Heart right ventricle (tissue), 16 donors: ENCODE data around the gene LDAH. TPM values are rescaled to one million over a fixed set of nuclear protein-coding genes. Genes with fewer than 3 reads are reported as not detected.

Experiments used
- ATAC-seq, 8 donors: fragments of 200-7000 bp; cut with Tn5 transposase; one replicate each; pipeline ENCODE4 v1.9.1; 2020; ENCODE audit warnings: mild to moderate bottlenecking in 8 of 8, moderate library complexity in 8 of 8, moderate number of reproducible peaks in 1 of 8
- DNase-seq, 2 donors: peaks; one replicate each; pipeline ENCODE4 v3.0.0-alpha.2; 2020
- H3K27ac ChIP-seq, 10 donors: fragments of 200-600 bp; sonication (generic) in 2 of 10; one replicate each; pipeline versions ENCODE4 v1.5.0 to v1.8.0; 2020 to 2022; ENCODE audit warnings: mild to moderate bottlenecking in 3 of 10
- H3K27me3 ChIP-seq, 7 donors: fragments of 200-600 bp; one replicate each; pipeline ENCODE4 v1.8.0; 2021 to 2022; ENCODE audit warnings: mild to moderate bottlenecking in 2 of 7
- H3K36me3 ChIP-seq, 9 donors: fragments of 200-600 bp; sonication (generic) in 1 of 9; one replicate each; pipeline versions ENCODE4 v1.5.0 to v1.8.0; 2020 to 2022; ENCODE audit warnings: mild to moderate bottlenecking in 2 of 9
- H3K4me1 ChIP-seq, 9 donors: fragments of 200-600 bp; sonication (generic) in 1 of 9; one replicate each; pipeline versions ENCODE4 v1.5.0 to v1.8.0; 2020 to 2022; ENCODE audit warnings: mild to moderate bottlenecking in 4 of 9
- H3K4me3 ChIP-seq, 10 donors: fragments of 200-600 bp; sonication (generic) in 2 of 10; one replicate each; pipeline versions ENCODE4 v1.5.0 to v1.8.0; 2020 to 2022; ENCODE audit warnings: mild to moderate bottlenecking in 7 of 10, moderate library complexity in 2 of 10
- H3K9me3 ChIP-seq, 11 donors: fragments of 200-600 bp in 10 of 11; sonication (generic) in 2 of 11; one replicate each; pipeline versions ENCODE4 v1.5.0 to v1.8.0; 2013 to 2022; ENCODE audit warnings: mild to moderate bottlenecking in 2 of 11, control low read depth in 1 of 11, moderate library complexity in 1 of 11
- WGBS, 2 donors: extraction: QIAGEN DNeasy Blood & Tissue Kit; methylation state at CpG; one replicate each; pipeline ENCODE4 v1.1.7; 2013; ENCODE audit warnings: inconsistent platforms in 1 of 2; 5-methylcytosine and 5-hydroxymethylcytosine counted together
- intact Hi-C, 10 donors: fragments of 100-400 bp; cut with DNase I; formaldehyde crosslinking; loops; one replicate each; pipeline versions ENCODE4 v1.11.1 to v1.14.2; 2022
- polyA plus RNA-seq, 2 donors: library from polyadenylated mRNA; stranded (reverse); fragments of 200-250 nt; gene quantifications; one replicate each; pipeline ENCODE4 v1.2.3, GENCODE V29; 2013
- total RNA-seq, 10 donors: library from RNA; stranded (reverse); fragmentation: NEBNext Ultra II Directional in 3 of 10; extraction: Animal tissue kit (Norgen Biotek cat#: 25700) in 3 of 10; gene quantifications; one replicate each; pipeline versions ENCODE4 v1.2.1 to v1.2.4, GENCODE V29; 2021 to 2023
- TF ChIP-seq, protein P1 (sequence below), 9 donors: fragments of 200-600 bp; sonication (generic) in 2 of 9; IDR thresholded peaks; one replicate each; pipeline versions ENCODE4 v1.5.0 to v1.8.0; 2021 to 2022; ENCODE audit warnings: antibody characterized with exemption in 9 of 9, mild to moderate bottlenecking in 5 of 9, moderate library complexity in 1 of 9
- donor health status: Arrhythmogenic right ventricular cardiomyopathy.
- donor health status: ischemic (EF 13 %, LVEDD 7.1; RV severe dilation, severe dysfunction).
- donor health status: healthy with polysubstance abuse.
- donor health status: DM: no; HTN: yes; CAD: no.
- donor health status: DM: no; HTN: no; CAD: no.
- donor health status: ischemic (EF 25% LVEDD 6.9; RV normal size, moderate dysfunction).
- donor health status: ischemic (EF 25% LVEDD 5.7; RV mildly dilated, moderate dysfunction).
- donor health status: healthy.
- donor health status: DM: yes; HTN: yes; CAD: no.
- donor health status: Ischemic cardiomyopathy.
- donor health status: ischemic (EF 35%, LVEDD 5.7; RV mildly dilated, moderate dysfunction).
- donor health status: nonischemic (EF 11% LVEDD 7.7; RV severe dilation, severe dysfunction).
- donor health status: DM: yes; HTN: yes; CAD: no.
- donor health status: PGD.
- donor health status: ischemic (EF 29% LVEDD 5.4; RV normal size, mild dysfunction).
- donor health status: nonischemic (EF 23%, LVEDD 6.1; RV moderate dilation, normal function).

Gene LDAH
- total and polyA plus RNA-seq, 12 donors, result 1.5 to 11.3 (median 5.4) TPM

DNA sequence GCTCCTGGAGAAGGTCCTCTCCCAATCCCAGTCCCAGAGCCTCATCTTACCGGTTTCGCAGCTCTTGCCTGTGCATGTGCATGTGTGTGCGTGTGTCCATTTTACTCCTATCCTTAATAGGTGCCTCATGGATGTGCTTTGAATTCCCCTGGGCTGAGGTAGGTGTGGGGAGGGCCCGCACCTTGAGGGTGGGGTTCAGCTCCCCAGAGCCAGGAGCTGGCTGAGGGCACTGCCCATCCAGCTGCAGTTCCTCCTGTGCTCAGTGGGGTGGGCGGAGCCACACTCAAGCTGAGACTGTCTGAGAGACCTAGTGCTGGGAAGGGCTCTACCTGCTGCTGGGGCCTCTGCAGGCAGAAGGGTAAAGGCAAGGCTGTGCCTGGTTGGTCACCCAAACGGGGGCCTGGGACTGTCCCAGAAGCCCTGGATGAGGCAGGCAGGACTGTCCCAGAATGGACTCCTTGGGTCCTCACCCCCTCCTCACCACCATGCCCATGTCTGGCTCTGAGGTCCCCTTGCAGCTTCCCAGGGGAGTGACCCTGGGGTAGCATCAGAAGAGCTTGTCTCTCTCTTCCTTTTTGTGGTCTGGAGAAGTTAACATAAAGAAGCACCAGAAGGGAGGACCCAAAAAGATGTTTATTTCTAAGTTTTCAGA lies 147.1 kb downstream of the LDAH start:
- peaks cover 0 to 48% (median 23%) of the 10 kb centered on the region in 9 donors for H3K4me1 ChIP-seq
- H3K27ac ChIP-seq, result peak overlapping the region in 8 of 10 donors; percentile 27 to 73 (median 54)
- no peak overlapping the region for H3K4me3 ChIP-seq
- no peaks in the 10 kb centered on the region for H3K9me3 ChIP-seq
- peaks cover 8 to 41% (median 35%) of the 10 kb centered on the region in 7 donors for H3K27me3 ChIP-seq
- intact Hi-C loops, result no loop called here
- DNase-seq (no peak), ATAC-seq (peak in 6 of 8 donors; percentile 21 to 55 (median 34))
- 76% methylated on average over 6 of the region's 6 CpGs for WGBS, 2 donors
- TF ChIP-seq, protein P1, sequence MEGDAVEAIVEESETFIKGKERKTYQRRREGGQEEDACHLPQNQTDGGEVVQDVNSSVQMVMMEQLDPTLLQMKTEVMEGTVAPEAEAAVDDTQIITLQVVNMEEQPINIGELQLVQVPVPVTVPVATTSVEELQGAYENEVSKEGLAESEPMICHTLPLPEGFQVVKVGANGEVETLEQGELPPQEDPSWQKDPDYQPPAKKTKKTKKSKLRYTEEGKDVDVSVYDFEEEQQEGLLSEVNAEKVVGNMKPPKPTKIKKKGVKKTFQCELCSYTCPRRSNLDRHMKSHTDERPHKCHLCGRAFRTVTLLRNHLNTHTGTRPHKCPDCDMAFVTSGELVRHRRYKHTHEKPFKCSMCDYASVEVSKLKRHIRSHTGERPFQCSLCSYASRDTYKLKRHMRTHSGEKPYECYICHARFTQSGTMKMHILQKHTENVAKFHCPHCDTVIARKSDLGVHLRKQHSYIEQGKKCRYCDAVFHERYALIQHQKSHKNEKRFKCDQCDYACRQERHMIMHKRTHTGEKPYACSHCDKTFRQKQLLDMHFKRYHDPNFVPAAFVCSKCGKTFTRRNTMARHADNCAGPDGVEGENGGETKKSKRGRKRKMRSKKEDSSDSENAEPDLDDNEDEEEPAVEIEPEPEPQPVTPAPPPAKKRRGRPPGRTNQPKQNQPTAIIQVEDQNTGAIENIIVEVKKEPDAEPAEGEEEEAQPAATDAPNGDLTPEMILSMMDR (IDR thresholded peaks at IDR 0.05), result no peak
- peaks cover 0 to 8% (median 0%) of the 10 kb centered on the region in 9 donors for H3K36me3 ChIP-seq

DNA sequence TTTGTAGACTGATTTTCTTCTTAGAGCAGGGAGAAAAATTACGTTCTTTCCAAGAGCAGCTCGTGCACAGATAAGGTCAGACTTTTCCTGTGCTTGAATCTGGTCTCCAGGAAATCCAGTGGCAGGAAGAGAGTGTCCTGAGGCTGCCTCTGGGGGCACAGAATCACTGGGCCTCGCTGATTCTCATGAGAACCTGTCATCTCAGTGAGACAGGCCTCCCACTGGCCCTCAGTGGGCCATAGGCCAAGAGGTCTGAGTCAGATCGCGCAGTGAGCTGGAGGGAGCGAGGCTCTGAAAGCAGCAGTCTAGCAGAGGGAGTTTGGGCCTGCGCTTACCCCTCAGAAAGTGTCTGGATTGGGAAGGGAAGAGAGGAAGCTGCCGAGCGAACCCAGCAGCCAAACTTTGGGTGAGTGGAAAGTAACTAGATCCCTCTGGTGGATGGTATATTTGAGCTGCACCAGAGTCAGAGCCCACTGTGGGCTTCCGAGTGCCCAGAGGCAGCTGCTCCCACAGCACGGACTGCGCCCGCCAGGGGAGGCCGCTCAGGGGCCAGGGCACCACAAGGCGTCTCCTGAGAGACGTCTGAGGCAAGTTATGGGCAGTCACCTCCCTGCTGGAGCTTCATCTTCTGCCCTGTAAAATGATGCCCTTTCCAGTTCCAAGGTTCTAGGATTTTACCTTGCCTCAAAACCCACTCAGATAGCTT lies 147.8 kb downstream of the LDAH start:
- intact Hi-C loops, result no loop called here
- Histone ChIP-seq H3K27ac (peak overlapping the region in 8 of 10 donors; percentile 36 to 73 (median 58)), H3K9me3 (no peaks in the 10 kb centered on the region), H3K4me1 (peaks cover 0 to 48% (median 23%) of the 10 kb centered on the region in 9 donors), H3K4me3 (peak overlapping the region in 1 of 10 donors; percentile 1), H3K27me3 (peaks cover 15 to 48% (median 42%) of the 10 kb centered on the region in 7 donors), H3K36me3 (peaks cover 0 to 3% (median 0%) of the 10 kb centered on the region in 9 donors)
- peak; percentile 62 to 66 for DNase-seq
- WGBS, 2 donors, result 32 to 48% methylated on average over 16 of the region's 16 CpGs
- TF ChIP-seq, protein P1 (IDR thresholded peaks at IDR 0.05), result no peak
- peak; percentile 63 to 88 (median 83) for ATAC-seq

DNA sequence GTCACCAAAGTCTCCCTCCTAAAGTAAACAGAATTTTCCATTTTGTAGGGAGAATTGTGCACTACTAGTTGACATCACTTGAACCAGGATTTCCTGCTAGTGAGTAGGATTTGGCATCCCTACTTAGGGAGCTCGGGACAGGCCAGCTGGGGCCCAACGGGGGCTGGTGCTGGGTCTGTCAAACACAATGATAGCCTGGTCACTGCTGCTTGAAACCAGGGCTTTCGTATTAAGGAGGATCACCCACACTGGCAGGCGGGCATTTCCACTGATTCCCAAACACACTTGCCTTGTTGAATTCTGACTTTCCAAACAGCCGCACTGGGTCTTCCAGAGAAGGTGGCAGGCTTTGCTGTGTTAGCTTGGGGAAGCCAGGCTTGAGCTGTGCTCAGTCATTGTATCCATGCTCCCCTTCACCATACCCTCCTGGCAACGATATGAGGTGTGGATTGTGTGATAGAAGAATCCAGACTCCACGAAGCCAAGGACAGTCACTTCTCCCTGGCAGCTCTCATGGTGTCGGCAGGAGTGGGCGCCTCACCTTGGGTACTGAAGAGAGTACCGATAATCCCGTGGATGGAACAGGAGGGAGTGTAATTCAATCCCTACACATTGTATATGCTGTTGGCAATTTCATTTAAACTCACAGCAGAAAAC lies 148.5 kb downstream of the LDAH start:
- Histone ChIP-seq H3K4me1 (peaks cover 0 to 51% (median 23%) of the 10 kb centered on the region in 9 donors), H3K9me3 (no peaks in the 10 kb centered on the region), H3K27ac (peak overlapping the region in 8 of 10 donors; percentile 31 to 73 (median 58)), H3K27me3 (peaks cover 17 to 55% (median 49%) of the 10 kb centered on the region in 7 donors), H3K36me3 (peaks cover 0 to 3% (median 0%) of the 10 kb centered on the region in 9 donors), H3K4me3 (no peak overlapping the region)
- ATAC-seq, result peak in 1 of 8 donors; percentile 7
- DNase-seq, result no peak
- intact Hi-C loops, result no loop called here
- WGBS, 2 donors, result 64 to 65% methylated on average over 11 of the region's 11 CpGs
- TF ChIP-seq, protein P1 (IDR thresholded peaks at IDR 0.05), result no peak

DNA sequence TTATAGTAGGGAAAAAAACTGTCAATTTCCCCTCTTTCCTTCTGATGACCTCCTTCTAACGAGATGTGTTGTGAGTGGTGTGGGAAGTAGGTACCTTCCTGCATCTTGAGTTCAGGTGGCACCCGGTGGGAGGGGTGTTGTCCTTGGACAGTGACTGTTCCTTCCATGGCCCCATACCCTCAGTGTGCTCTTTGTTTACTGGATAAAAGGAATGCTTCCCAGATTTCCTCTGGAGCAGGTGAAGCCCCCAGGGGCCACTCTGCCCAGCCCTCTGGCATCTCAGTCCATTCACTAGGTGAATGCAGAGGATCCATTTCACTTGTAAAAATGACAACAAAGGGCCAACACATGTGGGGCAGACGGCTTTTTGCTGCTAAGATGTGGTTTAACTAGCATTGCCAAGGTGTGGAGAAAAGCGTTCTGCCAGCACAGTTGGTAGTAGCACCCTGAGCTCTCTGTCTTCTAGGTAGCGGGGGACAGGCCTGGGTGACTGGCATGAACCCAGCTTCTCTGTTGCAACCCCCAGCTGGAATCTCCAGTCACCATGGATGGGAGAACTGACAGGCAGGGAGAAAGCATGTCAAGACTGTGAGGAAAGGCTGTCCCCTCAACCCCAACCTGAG lies 149.1 kb downstream of the LDAH start:
- intact Hi-C loops, result no loop called here
- TF ChIP-seq, protein P1 (IDR thresholded peaks at IDR 0.05), result no peak
- 76 to 85% methylated on average over 5 of the region's 5 CpGs for WGBS, 2 donors
- DNase-seq (no peak), ATAC-seq (no peak)
- H3K27me3 ChIP-seq, result peaks cover 17 to 62% (median 56%) of the 10 kb centered on the region in 7 donors
- peak overlapping the region in 4 of 10 donors; percentile 56 to 73 (median 62) for H3K27ac ChIP-seq
- H3K4me3 ChIP-seq, result no peak overlapping the region
- H3K36me3 ChIP-seq, result peaks cover 0 to 3% (median 0%) of the 10 kb centered on the region in 9 donors
- no peaks in the 10 kb centered on the region for H3K9me3 ChIP-seq
- peaks cover 0 to 53% (median 23%) of the 10 kb centered on the region in 9 donors for H3K4me1 ChIP-seq
